GM12873 (cell line): ENCODE measurements around the gene KCNQ1OT1.

Source experiments
- CTCF ChIP-seq: IDR thresholded peaks from 2 replicates; pipeline ENCODE4 v1.5.1; 2012; ENCODE audit warnings: low read depth, mild to moderate bottlenecking, moderate library complexity, low read length, control low read depth; ENCODE audit not compliant: insufficient read depth; ENCODE audit errors: missing control alignments

The KCNQ1OT1 gene

GRCh38 chr11:2703363-2704141, 3.8 kb upstream of the KCNQ1OT1 start:
- no peak for TF ChIP-seq CTCF

GRCh38 chr11:2702771-2703362, 3.1 kb upstream of the KCNQ1OT1 start:
- no peak for TF ChIP-seq CTCF

- TF ChIP-seq CTCF, result no peak
Measured at GRCh38 chr11:2701898-2702434, 2.2 kb upstream of the KCNQ1OT1 start.

- no peak for TF ChIP-seq CTCF
Measured at GRCh38 chr11:2701230-2701629, 1.4 kb upstream of the KCNQ1OT1 start.

- no peak for TF ChIP-seq CTCF
Measured at GRCh38 chr11:2700415-2701211, 819 bp upstream of the KCNQ1OT1 start.

- TF ChIP-seq CTCF, result no peak
Measured at GRCh38 chr11:2699185-2699530, 636 bp downstream of the KCNQ1OT1 start.

- no peak for TF ChIP-seq CTCF
Measured at GRCh38 chr11:2698386-2699184, 1.2 kb downstream of the KCNQ1OT1 start.
